WERI-Rb-1 (cell line): ENCODE measurements around the gene AP5S1.

Experiments used
- DNase-seq: peaks from one replicate; pipeline ENCODE4 v3.0.0-alpha.2; 2020
- H3K27ac ChIP-seq: fragments of 250-450 bp; sonication (Bioruptor Pico); 2 replicates; pipeline ENCODE4 v1.5.1; 2020; ENCODE audit warnings: mild to moderate bottlenecking, moderate library complexity
- H3K27me3 ChIP-seq: fragments of 250-450 bp; sonication (Bioruptor Pico); 2 replicates; pipeline ENCODE4 v1.5.1; 2021; ENCODE audit warnings: mild to moderate bottlenecking, low read depth, moderate library complexity; ENCODE audit not compliant: insufficient read depth, severe bottlenecking
- H3K36me3 ChIP-seq: fragments of 250-450 bp; sonication (Bioruptor Pico); 2 replicates; pipeline ENCODE4 v1.5.1; 2020; ENCODE audit warnings: mild to moderate bottlenecking, moderate library complexity
- H3K4me3 ChIP-seq: 2 replicates; pipeline ENCODE4 v1.5.1; 2011; ENCODE audit warnings: low read depth, mild to moderate bottlenecking, control low read depth, low read length
- H3K9me3 ChIP-seq: fragments of 250-450 bp; sonication (Bioruptor Pico); 2 replicates; pipeline ENCODE4 v1.5.1; 2021; ENCODE audit warnings: mild to moderate bottlenecking, moderate library complexity; ENCODE audit not compliant: severe bottlenecking
- TF ChIP-seq, protein P1 (sequence below): IDR thresholded peaks from 2 replicates; pipeline ENCODE4 v1.5.1; 2011; ENCODE audit warnings: low read depth, mild to moderate bottlenecking, control low read depth, inconsistent platforms, low read length

AP5S1 gene

DNA sequence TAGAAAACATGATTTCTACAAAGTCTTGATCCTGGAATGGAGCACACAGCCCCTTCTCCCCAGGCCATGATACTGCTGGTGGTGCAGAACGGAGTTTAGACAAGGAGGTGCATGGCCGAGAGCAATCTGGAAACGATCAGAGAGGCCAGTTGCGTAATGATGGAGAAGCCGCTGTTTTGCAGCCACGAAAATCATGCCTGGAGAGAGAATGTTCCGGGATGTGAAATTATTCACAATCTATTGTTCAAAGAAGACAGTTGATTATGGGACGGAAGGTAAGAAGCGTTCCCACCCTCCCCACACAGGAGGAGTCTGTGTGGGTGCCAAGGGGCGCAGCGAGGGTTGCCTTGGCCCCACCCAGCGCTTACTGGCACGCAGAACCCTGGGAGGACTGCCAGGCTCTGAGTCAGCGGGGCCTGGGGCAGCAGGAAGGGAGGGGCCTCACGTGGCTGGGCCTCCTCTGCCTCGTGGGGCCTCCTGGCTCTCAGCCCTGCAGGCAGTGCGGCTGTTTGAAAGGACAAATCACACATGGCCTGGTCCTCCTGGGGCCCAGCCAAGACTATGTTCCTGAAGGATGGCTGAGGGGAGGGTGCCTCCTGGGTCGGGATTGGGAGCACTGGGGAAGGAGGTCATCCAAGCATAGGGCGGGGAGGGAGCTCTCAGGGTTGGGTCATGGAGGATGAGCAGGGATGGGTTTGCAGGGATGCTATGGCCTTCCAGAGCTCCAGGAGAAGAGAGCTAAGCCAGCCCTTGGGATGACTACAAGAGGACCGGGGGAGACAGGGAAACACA lies 8.7 kb upstream of the AP5S1 start:
- Histone ChIP-seq H3K27me3 (no peaks in the 10 kb centered on the region), H3K9me3 (no peaks in the 10 kb centered on the region), H3K27ac (no peak overlapping the region), H3K4me3 (no peak overlapping the region), H3K36me3 (no peaks in the 10 kb centered on the region)
- no peak for DNase-seq
- TF ChIP-seq, protein P1, sequence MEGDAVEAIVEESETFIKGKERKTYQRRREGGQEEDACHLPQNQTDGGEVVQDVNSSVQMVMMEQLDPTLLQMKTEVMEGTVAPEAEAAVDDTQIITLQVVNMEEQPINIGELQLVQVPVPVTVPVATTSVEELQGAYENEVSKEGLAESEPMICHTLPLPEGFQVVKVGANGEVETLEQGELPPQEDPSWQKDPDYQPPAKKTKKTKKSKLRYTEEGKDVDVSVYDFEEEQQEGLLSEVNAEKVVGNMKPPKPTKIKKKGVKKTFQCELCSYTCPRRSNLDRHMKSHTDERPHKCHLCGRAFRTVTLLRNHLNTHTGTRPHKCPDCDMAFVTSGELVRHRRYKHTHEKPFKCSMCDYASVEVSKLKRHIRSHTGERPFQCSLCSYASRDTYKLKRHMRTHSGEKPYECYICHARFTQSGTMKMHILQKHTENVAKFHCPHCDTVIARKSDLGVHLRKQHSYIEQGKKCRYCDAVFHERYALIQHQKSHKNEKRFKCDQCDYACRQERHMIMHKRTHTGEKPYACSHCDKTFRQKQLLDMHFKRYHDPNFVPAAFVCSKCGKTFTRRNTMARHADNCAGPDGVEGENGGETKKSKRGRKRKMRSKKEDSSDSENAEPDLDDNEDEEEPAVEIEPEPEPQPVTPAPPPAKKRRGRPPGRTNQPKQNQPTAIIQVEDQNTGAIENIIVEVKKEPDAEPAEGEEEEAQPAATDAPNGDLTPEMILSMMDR: no peak

GRCh38 chr20:3812259-3812681 lies 8.1 kb upstream of the AP5S1 start:
- DNase-seq: no peak
- TF ChIP-seq, protein P1: no peak
- Histone ChIP-seq H3K9me3 (no peaks in the 10 kb centered on the region), H3K36me3 (no peaks in the 10 kb centered on the region), H3K27me3 (no peaks in the 10 kb centered on the region), H3K27ac (no peak overlapping the region), H3K4me3 (no peak overlapping the region)

DNA sequence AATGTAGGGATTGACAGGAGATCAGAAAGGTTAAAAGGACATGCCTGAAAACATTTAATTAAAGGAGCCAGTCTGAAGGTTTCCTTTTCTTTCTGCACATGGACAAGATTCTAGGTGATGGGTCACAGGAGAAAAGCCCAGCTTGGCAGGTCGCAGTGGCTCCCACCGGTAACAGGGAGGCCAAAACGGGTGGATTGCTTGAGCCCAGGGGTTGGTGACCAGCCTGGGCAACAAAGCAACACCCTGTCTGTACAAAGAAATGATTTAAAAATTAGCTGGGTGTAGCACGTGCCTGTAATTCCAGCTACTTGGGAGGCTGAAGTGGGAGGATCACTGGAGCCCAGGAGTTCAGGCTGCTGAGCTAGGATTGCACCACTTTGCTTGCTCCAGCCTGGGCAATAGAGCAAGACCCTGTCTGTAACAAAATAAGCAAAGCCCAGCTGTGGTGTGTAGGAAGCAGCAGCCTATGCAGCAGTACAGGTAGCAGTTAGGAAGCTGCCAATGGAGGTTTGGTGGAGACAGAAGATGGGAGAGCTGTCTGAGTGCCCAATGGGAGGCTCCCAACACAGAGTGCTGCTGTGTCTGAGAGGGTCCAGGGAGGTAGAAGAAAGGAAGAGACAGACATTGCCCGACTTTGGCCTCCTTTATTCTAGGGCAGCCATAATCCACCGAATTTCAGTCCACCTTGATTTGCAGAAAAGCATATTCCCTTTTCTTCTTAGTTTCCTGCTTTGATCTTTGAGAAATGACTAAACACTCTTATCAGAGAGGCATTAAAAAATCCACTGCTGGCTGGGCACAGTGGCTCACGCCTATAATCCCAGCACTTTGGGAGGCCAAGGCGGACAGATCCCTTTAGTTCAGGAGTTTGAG lies 7.1 kb upstream of the AP5S1 start:
- DNase-seq: no peak
- TF ChIP-seq, protein P1: no peak
- H3K27ac ChIP-seq: no peak overlapping the region
- no peaks in the 10 kb centered on the region for H3K36me3 ChIP-seq
- H3K4me3 ChIP-seq: no peak overlapping the region
- no peaks in the 10 kb centered on the region for H3K9me3 ChIP-seq
- H3K27me3 ChIP-seq: no peaks in the 10 kb centered on the region

DNA sequence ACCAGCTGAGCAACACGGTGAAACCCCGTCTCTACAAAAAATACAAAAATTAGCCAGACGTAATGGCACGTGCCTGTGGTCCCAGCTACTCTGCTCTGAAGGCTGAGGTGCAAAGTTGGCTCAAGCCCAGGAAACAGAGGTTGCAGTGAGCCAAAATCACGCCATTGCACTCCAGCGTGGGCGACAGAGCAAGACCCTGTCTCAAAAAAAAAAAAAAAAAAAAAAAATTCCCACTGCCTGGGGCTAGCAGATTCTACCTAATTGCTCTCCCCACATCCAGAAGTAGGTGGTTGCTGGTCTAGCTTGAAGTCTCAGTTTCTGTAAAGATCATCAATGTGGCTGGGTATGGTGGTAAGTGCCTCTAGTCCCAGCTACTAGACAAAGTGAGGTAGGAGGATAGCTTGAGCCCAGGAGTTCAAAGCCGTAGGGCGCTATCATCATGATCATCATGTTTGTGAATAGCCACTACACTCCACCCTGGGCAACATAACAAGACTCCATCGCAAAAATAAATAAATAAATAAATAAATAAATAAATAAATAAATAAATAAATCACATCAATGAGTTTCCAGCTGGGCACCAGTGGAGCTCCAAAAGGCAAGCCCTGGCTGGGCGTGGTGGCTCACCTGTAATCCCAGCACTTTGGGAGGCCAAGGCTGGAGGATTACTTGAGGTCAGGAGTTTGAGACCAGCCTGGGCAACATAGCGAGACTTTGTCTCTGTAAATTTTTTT lies 6.3 kb upstream of the AP5S1 start:
- Histone ChIP-seq H3K9me3 (no peaks in the 10 kb centered on the region), H3K27ac (no peak overlapping the region), H3K4me3 (no peak overlapping the region), H3K36me3 (no peaks in the 10 kb centered on the region), H3K27me3 (no peaks in the 10 kb centered on the region)
- no peak for DNase-seq
- TF ChIP-seq, protein P1: no peak

GRCh38 chr20:3814928-3815495 lies 5.3 kb upstream of the AP5S1 start:
- Histone ChIP-seq H3K27ac (no peak overlapping the region), H3K27me3 (no peaks in the 10 kb centered on the region), H3K36me3 (no peaks in the 10 kb centered on the region), H3K9me3 (no peaks in the 10 kb centered on the region), H3K4me3 (no peak overlapping the region)
- DNase-seq: no peak
- TF ChIP-seq, protein P1: no peak
